ENCODE measurements around the gene ENPP1.

The ENPP1 gene

GRCh38 chr6:131917763-131918649 is 110.2 kb downstream of the ENPP1 start:
- DNase-seq: no peak

GRCh38 chr6:131918650-131919355 is 111.0 kb downstream of the ENPP1 start:
- no peak for DNase-seq

- DNase-seq: no peak
Observed at GRCh38 chr6:131920656-131921055, 112.8 kb downstream of the ENPP1 start.

GRCh38 chr6:131923356-131923755 is 115.5 kb downstream of the ENPP1 start:
- peak; percentile 56 to 70 for DNase-seq

GRCh38 chr6:131924881-131925474 is 117.2 kb downstream of the ENPP1 start:
- DNase-seq: peak; percentile 42 to 43

- DNase-seq: no peak
Observed at GRCh38 chr6:131929264-131929663, 121.4 kb downstream of the ENPP1 start.

GRCh38 chr6:131929976-131930375 is 122.2 kb downstream of the ENPP1 start:
- DNase-seq: no peak

GRCh38 chr6:131931063-131931750 is 123.4 kb downstream of the ENPP1 start:
- no peak for DNase-seq

- no peak for DNase-seq
Observed at GRCh38 chr6:131936156-131936555, 128.3 kb downstream of the ENPP1 start.

GRCh38 chr6:131937226-131937625 is 129.4 kb downstream of the ENPP1 start:
- no peak for DNase-seq

- DNase-seq: no peak
Observed at GRCh38 chr6:131937703-131938631, 130.1 kb downstream of the ENPP1 start.
